ENCODE data around the gene FOXO3.

DNA sequence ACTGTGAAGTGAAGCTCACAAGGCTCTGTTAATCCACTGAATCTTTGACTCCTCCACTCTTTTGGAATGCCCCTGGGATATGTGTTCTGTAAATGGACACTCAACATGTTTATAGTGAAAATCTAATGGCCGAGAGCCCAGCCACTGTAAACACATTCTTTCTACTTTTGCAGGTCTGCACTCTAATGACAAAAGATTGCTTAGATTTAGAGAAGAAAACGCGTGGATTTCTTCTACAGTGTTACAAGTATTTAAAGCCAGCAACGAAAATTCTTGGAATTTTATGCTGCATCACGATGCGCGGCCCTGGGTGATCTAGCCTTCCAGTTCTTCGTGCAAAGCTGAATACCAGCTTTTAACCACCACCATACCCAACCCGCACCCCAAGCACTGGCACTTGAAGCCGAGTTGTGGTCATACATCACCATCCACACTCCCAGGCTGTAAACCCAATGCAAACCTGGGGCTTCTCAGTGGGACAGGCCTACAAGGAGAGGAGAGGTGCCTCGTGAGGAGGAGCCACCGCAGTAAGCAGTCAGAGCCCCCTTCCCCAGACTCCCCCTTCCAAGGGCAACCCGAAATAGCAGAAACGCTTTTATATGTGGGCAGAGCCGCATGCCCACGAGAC is 3.7 kb upstream of the FOXO3 start:
- TF ChIP-seq, protein P1, sequence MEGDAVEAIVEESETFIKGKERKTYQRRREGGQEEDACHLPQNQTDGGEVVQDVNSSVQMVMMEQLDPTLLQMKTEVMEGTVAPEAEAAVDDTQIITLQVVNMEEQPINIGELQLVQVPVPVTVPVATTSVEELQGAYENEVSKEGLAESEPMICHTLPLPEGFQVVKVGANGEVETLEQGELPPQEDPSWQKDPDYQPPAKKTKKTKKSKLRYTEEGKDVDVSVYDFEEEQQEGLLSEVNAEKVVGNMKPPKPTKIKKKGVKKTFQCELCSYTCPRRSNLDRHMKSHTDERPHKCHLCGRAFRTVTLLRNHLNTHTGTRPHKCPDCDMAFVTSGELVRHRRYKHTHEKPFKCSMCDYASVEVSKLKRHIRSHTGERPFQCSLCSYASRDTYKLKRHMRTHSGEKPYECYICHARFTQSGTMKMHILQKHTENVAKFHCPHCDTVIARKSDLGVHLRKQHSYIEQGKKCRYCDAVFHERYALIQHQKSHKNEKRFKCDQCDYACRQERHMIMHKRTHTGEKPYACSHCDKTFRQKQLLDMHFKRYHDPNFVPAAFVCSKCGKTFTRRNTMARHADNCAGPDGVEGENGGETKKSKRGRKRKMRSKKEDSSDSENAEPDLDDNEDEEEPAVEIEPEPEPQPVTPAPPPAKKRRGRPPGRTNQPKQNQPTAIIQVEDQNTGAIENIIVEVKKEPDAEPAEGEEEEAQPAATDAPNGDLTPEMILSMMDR (IDR thresholded peaks at IDR 0.05) = no peak
- no peak for TF ChIP-seq POLR2A (IDR thresholded peaks at IDR 0.05)

All from lower leg skin (tissue), 3 donors.